HG03565 (cell line): ENCODE data around the gene MACF1.

Experiments used
- ATAC-seq: cut with Tn5 transposase; IDR thresholded peaks from one replicate; pipeline ENCODE4 v1.9.1; 2021; ENCODE audit warnings: mild to moderate bottlenecking, moderate library complexity; ENCODE audit not compliant: unreplicated experiment

MACF1 gene

DNA sequence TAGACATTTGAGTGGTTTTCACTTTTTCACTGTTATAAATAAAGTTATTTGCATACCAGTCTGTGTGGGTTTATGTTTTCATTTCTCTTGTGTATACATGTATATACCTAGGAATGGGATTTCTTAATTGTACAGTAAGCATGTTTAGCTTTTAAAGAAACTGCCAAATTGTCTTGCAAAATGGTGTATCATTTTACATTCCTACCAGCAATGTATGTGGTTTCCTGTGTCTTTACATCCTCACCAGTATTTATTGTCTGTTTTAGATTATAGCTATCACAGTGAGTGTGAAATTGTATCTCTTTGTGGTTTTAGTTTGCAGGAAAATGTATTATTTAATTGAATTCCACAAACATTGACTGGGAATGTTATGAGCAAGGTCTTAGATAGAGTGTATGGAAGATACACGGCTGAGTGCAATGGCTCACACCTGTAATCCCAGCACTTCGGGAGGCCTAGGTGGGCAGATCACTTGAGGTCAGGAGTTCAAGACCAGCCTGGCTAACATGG, 57.3 kb downstream of the MACF1 start:
- ATAC-seq: no peak

- no peak for ATAC-seq
Measured at GRCh38 chr1:39262802-39263201, 58.3 kb downstream of the MACF1 start.

GRCh38 chr1:39266269-39266668, 61.8 kb downstream of the MACF1 start:
- ATAC-seq: no peak

DNA sequence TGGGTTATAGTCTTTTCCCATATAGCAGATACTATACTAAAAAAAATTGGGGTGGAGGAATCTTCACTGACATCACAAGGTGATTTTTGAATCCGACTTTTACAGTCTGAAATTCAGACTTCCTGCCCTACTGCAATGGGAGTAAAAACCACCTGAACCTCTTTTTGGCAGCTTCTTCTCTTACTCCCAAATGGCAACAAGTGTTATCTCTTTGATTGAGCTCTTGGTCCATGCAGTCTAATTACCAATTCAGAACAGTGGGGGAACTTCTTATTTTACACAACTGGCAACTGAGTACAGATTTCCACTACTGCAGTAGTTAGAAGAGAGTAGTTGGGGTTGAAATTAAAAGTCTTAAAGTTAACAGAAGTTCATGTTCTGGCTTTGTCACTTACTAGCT, 62.3 kb downstream of the MACF1 start:
- ATAC-seq: no peak

GRCh38 chr1:39268112-39268581, 63.7 kb downstream of the MACF1 start:
- no peak for ATAC-seq

GRCh38 chr1:39268906-39269305, 64.4 kb downstream of the MACF1 start:
- no peak for ATAC-seq

DNA sequence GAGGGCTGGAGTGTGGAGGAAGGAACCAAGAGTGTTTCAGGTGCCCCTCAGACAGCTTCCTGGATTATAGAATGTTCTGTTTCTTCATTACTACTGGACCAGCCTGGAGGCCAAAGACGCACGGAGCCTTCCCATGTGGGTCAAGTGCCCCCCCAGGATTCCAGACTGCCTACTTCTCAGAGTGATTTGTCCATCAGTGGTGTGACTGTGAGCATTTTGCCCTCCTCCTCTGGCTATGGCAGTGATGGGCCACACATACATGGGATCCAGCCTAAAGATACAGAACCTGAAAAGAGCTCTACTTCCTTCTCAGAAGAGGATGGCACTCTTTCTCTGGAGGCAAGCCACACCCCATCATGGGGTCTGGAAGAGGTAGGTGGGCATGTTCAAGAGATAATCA, 64.9 kb downstream of the MACF1 start:
- no peak for ATAC-seq

GRCh38 chr1:39269791-39270342, 65.4 kb downstream of the MACF1 start:
- ATAC-seq: peak; percentile 56

DNA sequence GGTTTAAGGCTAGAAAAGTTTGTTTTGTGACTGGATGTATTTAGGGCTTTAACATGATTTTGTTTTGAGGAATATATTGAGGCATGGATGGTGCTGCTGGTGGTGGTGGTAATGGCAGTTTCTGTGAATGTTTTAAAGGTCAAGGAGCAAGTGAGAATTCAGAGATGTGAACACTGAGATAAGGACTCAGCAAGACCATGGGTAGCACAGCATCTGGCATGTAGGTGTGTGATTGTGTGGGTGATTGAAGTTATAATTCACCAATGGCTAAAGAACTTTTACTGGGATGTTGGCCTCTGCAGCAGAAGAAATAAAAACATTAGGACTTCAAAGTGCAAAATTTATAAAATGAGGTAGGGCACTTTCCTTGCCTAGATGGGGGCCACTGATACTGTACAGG, 65.9 kb downstream of the MACF1 start:
- ATAC-seq: no peak

DNA sequence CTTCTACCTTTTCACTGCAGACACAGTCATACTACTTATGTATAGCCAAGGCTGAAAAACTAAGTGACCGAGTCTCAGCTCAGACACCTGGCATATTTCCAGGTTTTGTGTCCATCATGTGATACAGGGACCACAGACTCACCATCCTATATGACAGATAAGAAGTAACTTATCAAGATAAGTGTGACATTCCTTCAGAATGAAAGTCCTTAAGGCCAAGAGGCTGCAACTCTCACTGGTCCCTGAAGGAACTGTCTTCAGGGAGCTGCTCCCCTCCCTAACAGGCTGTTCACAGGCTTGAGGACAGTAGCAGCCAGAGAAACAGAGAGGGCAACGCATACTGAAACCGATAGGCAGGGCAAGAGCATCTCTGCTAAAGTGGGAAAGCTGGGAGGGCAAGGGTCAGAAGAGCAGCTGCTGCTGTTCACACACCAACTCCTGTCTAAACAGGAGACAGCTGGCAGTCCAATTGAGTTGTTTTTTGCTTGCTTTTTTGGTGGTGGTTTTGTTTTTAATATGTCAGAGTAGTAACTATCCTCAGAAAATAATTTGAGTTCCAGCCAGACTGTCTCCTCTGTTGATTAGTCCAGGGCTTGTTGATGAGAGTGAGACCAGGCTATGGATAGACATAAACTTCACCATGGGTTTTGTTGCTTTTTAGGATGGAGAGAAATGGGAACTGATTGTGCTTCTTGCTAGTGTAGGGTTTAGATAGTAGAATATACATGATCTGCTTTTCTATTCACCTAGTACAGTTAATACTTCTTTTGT, 67.7 kb downstream of the MACF1 start:
- no peak for ATAC-seq

DNA sequence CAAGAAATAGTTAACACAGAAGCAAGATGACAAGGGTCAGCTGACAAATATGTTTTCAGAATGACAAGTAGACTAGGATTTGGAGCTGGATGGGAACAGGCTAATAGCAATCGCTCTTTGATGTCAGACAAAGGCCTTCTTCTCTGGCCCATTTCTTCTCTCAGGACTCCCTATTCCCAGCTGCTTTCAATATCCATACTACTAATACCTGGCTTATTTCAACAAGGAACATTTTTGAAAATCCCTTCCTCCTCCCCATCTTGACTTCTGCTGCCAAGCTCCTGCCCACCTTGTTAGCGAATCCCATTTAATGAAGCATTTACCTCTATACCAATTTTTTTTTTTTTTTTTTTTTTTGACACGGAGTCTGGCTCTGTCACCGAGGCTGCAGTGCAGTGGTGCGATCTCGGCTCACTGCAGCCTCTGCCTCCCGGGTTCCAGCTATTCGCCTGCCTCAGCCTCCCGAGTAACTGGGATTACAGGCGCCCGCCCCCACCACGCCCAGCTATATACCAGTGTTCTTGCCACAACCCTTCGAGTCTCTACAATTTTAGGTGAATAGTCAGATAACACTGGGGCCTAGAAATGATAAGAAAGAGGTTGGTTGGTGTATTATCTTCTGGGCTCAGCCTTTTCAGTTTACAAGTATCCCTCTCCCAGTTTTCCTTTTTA, 68.4 kb downstream of the MACF1 start:
- ATAC-seq: no peak

DNA sequence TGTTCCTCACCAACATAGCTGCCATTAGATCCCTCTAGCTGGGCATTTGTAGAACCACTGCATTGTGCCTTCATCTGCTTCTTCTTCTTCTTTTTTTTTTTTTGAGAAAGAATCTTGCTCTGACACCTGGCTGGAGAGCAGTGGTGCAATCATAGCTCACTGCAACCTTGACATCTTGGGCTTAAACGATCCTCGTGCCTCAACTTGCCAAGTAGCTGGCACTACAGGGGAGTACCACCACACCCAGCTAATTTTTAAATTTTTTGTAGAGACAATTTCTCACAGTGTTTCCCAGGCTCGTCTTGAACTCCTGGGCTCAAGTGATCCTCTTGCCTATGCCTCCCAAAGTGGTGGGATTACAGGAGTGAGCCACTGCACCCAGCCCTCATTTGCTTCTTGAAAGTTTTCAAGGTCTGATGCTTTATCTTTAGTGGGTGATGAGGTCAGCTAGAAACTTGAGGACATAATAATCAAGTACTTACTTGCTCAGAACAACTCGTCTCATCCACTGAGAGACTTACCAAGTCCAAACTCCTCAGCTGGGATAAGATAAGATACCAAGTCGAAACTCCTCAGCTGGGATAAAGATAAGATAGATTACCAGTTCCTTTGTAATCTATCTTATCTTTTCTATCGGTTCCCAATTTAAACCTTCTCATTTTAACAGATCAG, 71.5 kb downstream of the MACF1 start:
- ATAC-seq: no peak

DNA sequence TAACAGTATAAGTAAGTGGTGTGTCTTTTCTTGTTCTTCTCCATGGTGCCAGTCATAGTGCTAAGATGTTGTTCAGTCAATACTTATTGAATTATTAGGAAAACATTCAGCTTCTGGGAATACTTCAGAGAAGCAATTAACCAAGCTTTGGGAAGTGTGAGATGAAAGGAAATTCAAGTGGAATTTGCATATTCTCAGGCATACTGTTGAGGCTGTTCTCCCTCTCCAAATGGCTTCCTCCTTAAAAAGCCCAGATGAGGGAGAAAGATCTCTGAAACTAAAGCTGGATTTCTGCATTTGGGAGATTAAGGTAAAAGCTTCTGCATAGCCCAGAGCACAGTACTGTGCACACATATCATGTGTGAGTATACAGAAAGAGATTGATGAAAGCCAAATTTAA, 73.4 kb downstream of the MACF1 start:
- ATAC-seq: no peak

- ATAC-seq: no peak
Measured at GRCh38 chr1:39282537-39283216, 78.2 kb downstream of the MACF1 start.

GRCh38 chr1:39283858-39284257, 79.4 kb downstream of the MACF1 start:
- no peak for ATAC-seq

DNA sequence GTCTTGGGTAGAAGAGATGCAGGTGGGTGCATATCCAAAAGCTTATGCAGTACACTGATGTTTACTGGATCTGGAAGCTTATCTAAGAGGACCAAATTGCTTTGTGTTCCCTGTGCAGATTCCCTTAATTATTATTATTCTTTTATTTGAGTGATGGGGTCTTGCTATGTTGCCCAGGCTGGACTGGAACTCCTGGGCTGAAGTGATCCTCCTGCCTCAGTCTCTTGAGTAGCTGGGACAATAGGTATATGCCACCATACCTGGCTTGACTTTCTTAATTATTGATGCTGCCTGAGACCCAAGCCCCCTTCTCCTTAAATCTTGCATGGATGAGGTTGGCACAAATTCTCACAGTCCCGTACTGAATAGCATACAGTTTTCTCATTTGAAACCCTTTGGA, 83.0 kb downstream of the MACF1 start:
- ATAC-seq: no peak

DNA sequence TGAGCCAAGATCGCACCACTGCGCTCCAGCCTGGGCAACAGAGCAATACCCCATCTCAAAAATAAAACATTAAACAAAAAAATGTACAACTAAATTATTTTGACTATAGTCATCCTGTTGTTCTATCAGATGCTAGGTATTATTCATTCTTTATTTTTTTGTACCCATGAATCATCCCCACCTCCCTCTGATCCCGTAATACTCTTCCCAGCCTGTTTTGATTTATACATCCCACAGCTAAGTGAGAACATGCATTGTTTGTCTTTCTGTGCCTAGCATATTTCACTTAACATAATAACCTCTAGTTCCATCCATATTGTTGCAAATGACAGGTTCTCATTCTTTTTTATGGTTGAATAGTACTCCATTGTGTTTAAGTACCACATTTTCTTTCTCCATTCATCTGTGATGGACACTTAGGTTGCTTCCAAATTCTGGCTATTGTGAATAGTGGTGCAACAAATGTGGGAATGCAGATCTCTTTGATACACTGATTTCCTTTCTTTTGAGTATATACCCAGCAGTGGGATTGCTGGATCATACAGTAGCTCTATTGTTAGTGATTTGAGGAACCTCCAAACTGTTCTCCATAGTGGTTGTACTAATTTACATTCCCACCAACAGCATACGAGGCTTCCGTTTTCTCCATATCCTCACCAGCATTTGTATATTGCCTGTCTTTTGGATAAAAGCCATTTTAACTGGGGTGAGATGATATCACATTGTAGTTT, 84.4 kb downstream of the MACF1 start:
- no peak for ATAC-seq

- no peak for ATAC-seq
Measured at GRCh38 chr1:39292401-39292800, 87.9 kb downstream of the MACF1 start.

DNA sequence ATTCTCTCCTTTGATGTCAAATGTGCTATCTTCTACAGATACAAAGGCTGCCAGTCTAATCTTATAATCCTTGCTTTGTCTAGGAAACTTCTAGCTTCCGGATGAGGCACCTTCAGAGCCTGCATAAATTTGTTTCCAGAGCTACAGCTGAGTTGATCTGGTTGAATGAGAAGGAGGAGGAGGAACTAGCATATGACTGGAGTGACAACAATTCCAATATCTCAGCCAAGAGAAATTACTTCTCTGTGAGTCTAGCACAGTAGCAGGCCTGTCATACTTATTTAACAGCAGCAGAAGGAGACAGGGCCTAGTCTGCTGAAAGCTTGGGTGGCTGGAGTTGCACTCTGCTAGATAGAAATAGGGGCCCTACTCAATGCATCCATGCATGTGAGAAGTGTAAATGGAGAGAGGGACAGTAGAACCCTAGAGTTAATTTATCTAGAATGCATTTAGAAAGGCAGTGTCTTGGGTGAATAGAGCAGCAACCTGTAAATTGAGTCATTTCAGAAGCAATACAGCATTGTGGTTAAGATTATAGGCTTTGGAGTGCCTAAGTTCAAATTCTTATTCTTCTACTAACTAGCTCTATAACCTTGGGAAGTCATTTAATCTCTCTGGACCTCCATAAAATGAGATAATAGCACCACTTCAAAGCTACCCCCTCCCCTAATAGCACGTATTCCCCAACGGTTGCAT, 89.0 kb downstream of the MACF1 start:
- no peak for ATAC-seq

- ATAC-seq: no peak
Measured at GRCh38 chr1:39294531-39294930, 90.0 kb downstream of the MACF1 start.
